ENCODE measurements around the gene VAPB. TPM values are rescaled to one million over a fixed set of nuclear protein-coding genes. Genes with fewer than 3 reads are reported as not detected.

VAPB gene
- total and polyA plus RNA-seq, 10 of the 15 experiments (the other 5 are each of a cell fraction or from before 2014, with no cell fraction given) = 3.2 to 28.6 (median 20.5) TPM

DNA sequence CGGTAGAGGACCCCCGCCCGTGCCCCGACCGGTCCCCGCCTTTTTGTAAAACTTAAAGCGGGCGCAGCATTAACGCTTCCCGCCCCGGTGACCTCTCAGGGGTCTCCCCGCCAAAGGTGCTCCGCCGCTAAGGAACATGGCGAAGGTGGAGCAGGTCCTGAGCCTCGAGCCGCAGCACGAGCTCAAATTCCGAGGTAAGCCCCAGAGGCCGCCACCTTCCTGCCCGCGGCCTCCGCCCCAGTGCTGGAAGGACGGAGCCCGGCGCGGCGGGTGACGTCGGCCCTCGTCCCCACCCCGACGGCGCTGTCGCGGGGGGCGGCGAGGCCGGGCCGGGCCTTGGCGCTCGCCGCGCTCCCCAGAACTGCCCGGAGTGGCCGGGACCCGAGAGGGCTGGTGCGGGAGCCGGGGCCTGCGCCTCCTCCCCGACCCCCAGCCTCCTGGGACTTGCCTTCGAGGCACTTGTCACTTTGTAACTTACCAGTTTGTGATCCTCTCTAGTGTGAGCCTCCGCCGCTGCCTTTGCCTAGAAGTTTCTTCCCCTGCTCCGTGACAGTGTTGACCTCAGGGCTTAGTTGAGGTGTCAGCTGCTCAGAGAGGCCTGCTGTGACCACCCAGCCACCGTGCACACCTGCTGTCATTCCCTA, 417 bp downstream of the VAPB start (continued):
- TF ChIP-seq, protein P1, sequence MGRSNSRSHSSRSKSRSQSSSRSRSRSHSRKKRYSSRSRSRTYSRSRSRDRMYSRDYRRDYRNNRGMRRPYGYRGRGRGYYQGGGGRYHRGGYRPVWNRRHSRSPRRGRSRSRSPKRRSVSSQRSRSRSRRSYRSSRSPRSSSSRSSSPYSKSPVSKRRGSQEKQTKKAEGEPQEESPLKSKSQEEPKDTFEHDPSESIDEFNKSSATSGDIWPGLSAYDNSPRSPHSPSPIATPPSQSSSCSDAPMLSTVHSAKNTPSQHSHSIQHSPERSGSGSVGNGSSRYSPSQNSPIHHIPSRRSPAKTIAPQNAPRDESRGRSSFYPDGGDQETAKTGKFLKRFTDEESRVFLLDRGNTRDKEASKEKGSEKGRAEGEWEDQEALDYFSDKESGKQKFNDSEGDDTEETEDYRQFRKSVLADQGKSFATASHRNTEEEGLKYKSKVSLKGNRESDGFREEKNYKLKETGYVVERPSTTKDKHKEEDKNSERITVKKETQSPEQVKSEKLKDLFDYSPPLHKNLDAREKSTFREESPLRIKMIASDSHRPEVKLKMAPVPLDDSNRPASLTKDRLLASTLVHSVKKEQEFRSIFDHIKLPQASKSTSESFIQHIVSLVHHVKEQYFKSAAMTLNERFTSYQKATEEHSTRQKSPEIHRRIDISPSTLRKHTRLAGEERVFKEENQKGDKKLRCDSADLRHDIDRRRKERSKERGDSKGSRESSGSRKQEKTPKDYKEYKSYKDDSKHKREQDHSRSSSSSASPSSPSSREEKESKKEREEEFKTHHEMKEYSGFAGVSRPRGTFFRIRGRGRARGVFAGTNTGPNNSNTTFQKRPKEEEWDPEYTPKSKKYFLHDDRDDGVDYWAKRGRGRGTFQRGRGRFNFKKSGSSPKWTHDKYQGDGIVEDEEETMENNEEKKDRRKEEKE (IDR thresholded peaks at IDR 0.05) = peak; percentile 18; the same call in 1 of the 2 replicates
- TF ChIP-seq, protein P2, sequence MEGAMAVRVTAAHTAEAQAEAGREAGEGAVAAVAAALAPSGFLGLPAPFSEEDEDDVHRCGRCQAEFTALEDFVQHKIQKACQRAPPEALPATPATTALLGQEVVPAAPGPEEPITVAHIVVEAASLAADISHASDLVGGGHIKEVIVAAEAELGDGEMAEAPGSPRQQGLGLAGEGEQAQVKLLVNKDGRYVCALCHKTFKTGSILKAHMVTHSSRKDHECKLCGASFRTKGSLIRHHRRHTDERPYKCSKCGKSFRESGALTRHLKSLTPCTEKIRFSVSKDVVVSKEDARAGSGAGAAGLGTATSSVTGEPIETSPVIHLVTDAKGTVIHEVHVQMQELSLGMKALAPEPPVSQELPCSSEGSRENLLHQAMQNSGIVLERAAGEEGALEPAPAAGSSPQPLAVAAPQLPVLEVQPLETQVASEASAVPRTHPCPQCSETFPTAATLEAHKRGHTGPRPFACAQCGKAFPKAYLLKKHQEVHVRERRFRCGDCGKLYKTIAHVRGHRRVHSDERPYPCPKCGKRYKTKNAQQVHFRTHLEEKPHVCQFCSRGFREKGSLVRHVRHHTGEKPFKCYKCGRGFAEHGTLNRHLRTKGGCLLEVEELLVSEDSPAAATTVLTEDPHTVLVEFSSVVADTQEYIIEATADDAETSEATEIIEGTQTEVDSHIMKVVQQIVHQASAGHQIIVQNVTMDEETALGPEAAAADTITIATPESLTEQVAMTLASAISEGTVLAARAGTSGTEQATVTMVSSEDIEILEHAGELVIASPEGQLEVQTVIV (IDR thresholded peaks at IDR 0.05; ENCODE audit: borderline replicate concordance, partially characterized antibody) = no peak
- TF ChIP-seq CHD2 (IDR thresholded peaks at IDR 0.05; ENCODE audit: borderline replicate concordance, low read depth, low read length) (no peak), BACH1 (IDR thresholded peaks at IDR 0.05; ENCODE audit: borderline replicate concordance) (peak; percentile 56; the same call in 1 of the 2 replicates), STAT3 (IDR thresholded peaks at IDR 0.05; ENCODE audit: low read depth, low read length) (no peak), SMAD1 (IDR thresholded peaks at IDR 0.05; ENCODE audit: low read depth, partially characterized antibody) (no peak), BCL11A (IDR thresholded peaks at IDR 0.05; ENCODE audit: low read depth, low read length) (no peak), SMARCA5 (IDR thresholded peaks at IDR 0.05) (no peak), SMAD5 (IDR thresholded peaks at IDR 0.05; ENCODE audit: low read depth) (no peak), NFIC (IDR thresholded peaks at IDR 0.05; ENCODE audit: low read depth, low read length) (no peak), ZNF384 (IDR thresholded peaks at IDR 0.05; ENCODE audit: borderline replicate concordance, low read depth, low read length) (no peak), DPF2 (IDR thresholded peaks at IDR 0.05) (peak; percentile 50), SPI1 (IDR thresholded peaks at IDR 0.05; ENCODE audit: borderline replicate concordance, insufficient read depth, low read depth, low read length) (no peak), ESRRA (IDR thresholded peaks at IDR 0.05; ENCODE audit: low read length) (no peak), FOXK2 (IDR thresholded peaks at IDR 0.05) (no peak)
- TF ChIP-seq, protein P3, sequence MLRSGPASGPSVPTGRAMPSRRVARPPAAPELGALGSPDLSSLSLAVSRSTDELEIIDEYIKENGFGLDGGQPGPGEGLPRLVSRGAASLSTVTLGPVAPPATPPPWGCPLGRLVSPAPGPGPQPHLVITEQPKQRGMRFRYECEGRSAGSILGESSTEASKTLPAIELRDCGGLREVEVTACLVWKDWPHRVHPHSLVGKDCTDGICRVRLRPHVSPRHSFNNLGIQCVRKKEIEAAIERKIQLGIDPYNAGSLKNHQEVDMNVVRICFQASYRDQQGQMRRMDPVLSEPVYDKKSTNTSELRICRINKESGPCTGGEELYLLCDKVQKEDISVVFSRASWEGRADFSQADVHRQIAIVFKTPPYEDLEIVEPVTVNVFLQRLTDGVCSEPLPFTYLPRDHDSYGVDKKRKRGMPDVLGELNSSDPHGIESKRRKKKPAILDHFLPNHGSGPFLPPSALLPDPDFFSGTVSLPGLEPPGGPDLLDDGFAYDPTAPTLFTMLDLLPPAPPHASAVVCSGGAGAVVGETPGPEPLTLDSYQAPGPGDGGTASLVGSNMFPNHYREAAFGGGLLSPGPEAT (IDR thresholded peaks at IDR 0.05; ENCODE audit: low read depth) = no peak
- TF ChIP-seq, protein P4, sequence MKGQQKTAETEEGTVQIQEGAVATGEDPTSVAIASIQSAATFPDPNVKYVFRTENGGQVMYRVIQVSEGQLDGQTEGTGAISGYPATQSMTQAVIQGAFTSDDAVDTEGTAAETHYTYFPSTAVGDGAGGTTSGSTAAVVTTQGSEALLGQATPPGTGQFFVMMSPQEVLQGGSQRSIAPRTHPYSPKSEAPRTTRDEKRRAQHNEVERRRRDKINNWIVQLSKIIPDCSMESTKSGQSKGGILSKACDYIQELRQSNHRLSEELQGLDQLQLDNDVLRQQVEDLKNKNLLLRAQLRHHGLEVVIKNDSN (IDR thresholded peaks at IDR 0.05; ENCODE audit: borderline replicate concordance, extremely low read length, insufficient read depth, low read depth, low read length) = no peak
- TF ChIP-seq, protein P5, sequence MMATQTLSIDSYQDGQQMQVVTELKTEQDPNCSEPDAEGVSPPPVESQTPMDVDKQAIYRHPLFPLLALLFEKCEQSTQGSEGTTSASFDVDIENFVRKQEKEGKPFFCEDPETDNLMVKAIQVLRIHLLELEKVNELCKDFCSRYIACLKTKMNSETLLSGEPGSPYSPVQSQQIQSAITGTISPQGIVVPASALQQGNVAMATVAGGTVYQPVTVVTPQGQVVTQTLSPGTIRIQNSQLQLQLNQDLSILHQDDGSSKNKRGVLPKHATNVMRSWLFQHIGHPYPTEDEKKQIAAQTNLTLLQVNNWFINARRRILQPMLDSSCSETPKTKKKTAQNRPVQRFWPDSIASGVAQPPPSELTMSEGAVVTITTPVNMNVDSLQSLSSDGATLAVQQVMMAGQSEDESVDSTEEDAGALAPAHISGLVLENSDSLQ (IDR thresholded peaks at IDR 0.05) = no peak; the same call in 1 of the 2 replicates
- TF ChIP-seq, protein P6, sequence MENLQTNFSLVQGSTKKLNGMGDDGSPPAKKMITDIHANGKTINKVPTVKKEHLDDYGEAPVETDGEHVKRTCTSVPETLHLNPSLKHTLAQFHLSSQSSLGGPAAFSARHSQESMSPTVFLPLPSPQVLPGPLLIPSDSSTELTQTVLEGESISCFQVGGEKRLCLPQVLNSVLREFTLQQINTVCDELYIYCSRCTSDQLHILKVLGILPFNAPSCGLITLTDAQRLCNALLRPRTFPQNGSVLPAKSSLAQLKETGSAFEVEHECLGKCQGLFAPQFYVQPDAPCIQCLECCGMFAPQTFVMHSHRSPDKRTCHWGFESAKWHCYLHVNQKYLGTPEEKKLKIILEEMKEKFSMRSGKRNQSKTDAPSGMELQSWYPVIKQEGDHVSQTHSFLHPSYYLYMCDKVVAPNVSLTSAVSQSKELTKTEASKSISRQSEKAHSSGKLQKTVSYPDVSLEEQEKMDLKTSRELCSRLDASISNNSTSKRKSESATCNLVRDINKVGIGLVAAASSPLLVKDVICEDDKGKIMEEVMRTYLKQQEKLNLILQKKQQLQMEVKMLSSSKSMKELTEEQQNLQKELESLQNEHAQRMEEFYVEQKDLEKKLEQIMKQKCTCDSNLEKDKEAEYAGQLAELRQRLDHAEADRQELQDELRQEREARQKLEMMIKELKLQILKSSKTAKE (IDR thresholded peaks at IDR 0.05; ENCODE audit: low read depth, poor library complexity, severe bottlenecking) = no peak
